ENCODE measurements around the gene ATCAY. TPM values are rescaled to one million over a fixed set of nuclear protein-coding genes. Genes with fewer than 3 reads are reported as not detected.

ATCAY gene
- total and polyA plus RNA-seq, 4 experiments from 2014 or later = not detected

- no peaks in the 10 kb centered on the region for H3K27me3 ChIP-seq (ENCODE audit: insufficient read depth, low read length)
- peaks cover 12% of the 10 kb centered on the region for H3K4me1 ChIP-seq (ENCODE audit: insufficient read depth, low read length)
- no peaks in the 10 kb centered on the region for H3K9me3 ChIP-seq (ENCODE audit: control insufficient read depth in 1 of 2, low read length in 2 of 2)
- peaks cover 47% of the 10 kb centered on the region for H3K36me3 ChIP-seq (ENCODE audit: insufficient read depth, low read length)
- DNase-seq = no peak
- ChIA-PET CTCF (ENCODE audit: partially characterized antibody) (interaction anchor here (1.4 kb wide), 1 partner anchor 13 kb away, joined by 7 read pairs; no protein-coding TSS in a partner anchor), POLR2A (ENCODE audit: partially characterized antibody) (interaction anchor here (0.8 to 3.5 kb wide), 2 partner anchors 10 to 13 kb away, joined by 4 to 26 read pairs; partner anchors contain the start of gene EEF2)
- Mint-ChIP-seq H3K4me1 (peaks cover 5 to 20% (median 12%) of the 10 kb centered on the region in 4 donors), H3K27me3 (no peaks in the 10 kb centered on the region), H3K9me3 (peaks cover 0 to 11% (median 0%) of the 10 kb centered on the region in 8 donors), H3K27ac (peak overlapping the region in 2 of 7 donors; percentile 35 to 89), H3K36me3 (peaks cover 21 to 46% of the 10 kb centered on the region in 2 donors), H3K4me3 (no peak overlapping the region)
- H3K27ac ChIP-seq (ENCODE audit: low read depth, low read length) = no peak overlapping the region
- intact Hi-C loops (cut with micrococcal nuclease) = no loop called here
- H3K4me3 ChIP-seq (ENCODE audit: low read length in 2 of 2) = no peak overlapping the region
These were observed 94.7 kb downstream of the ATCAY start for GRCh38 chr19:3975144-3975543.

- peaks cover 0 to 11% (median 0%) of the 10 kb centered on the region in 8 donors for H3K9me3 Mint-ChIP-seq
- peaks cover 13% of the 10 kb centered on the region for H3K4me1 ChIP-seq (ENCODE audit: insufficient read depth, low read length)
- no peak for DNase-seq
- no peaks in the 10 kb centered on the region for H3K27me3 ChIP-seq (ENCODE audit: insufficient read depth, low read length)
- H3K36me3 ChIP-seq (ENCODE audit: insufficient read depth, low read length) = peaks cover 52% of the 10 kb centered on the region
- CTCF ChIA-PET (ENCODE audit: partially characterized antibody) = interaction anchor here (1.4 kb wide), 1 partner anchor 12 kb away, joined by 7 read pairs; no protein-coding TSS in a partner anchor
- H3K27me3 Mint-ChIP-seq = no peaks in the 10 kb centered on the region
- peaks cover 2 to 15% (median 8%) of the 10 kb centered on the region in 4 donors for H3K4me1 Mint-ChIP-seq
- H3K27ac ChIP-seq (ENCODE audit: low read depth, low read length) = no peak overlapping the region
- no peaks in the 10 kb centered on the region for H3K9me3 ChIP-seq (ENCODE audit: control insufficient read depth in 1 of 2, low read length in 2 of 2)
- H3K36me3 Mint-ChIP-seq = peaks cover 21 to 45% of the 10 kb centered on the region in 2 donors
- POLR2A ChIA-PET (ENCODE audit: partially characterized antibody) = interaction anchor here (0.6 to 3.5 kb wide), 3 partner anchors 9 to 151 kb away, joined by 4 to 26 read pairs (median 5); partner anchors contain the start of gene EEF2
- peak overlapping the region in 3 of 7 donors; percentile 43 to 89 (median 85) for H3K27ac Mint-ChIP-seq
- intact Hi-C loops (cut with micrococcal nuclease) = no loop called here
- no peak overlapping the region for H3K4me3 ChIP-seq (ENCODE audit: low read length in 2 of 2)
- H3K4me3 Mint-ChIP-seq = peak overlapping the region in 1 of 8 donors; percentile 39
These were observed 95.2 kb downstream of the ATCAY start for GRCh38 chr19:3975637-3976087.

GRCh38 chr19:3976495-3977241, 96.2 kb downstream of the ATCAY start:
- Mint-ChIP-seq H3K27ac (peak overlapping the region in 2 of 7 donors; percentile 88 to 89), H3K4me3 (peak overlapping the region in 2 of 8 donors; percentile 13 to 25), H3K27me3 (no peaks in the 10 kb centered on the region), H3K36me3 (peaks cover 27 to 50% of the 10 kb centered on the region in 2 donors), H3K4me1 (peaks cover 0 to 18% (median 3%) of the 10 kb centered on the region in 4 donors), H3K9me3 (peaks cover 0 to 11% (median 0%) of the 10 kb centered on the region in 8 donors)
- ChIA-PET CTCF (ENCODE audit: partially characterized antibody) (interaction anchor here (0.8 kb wide), 1 partner anchor 11 kb away, joined by 4 read pairs; no protein-coding TSS in a partner anchor), POLR2A (ENCODE audit: partially characterized antibody) (interaction anchor here (2.2 to 3.5 kb wide), 2 partner anchors 8 to 11 kb away, joined by 10 to 26 read pairs; partner anchors contain the start of gene EEF2)
- DNase-seq = peak in 1 of 5 donors; percentile 14
- H3K27me3 ChIP-seq (ENCODE audit: insufficient read depth, low read length) = no peaks in the 10 kb centered on the region
- peaks cover 62% of the 10 kb centered on the region for H3K36me3 ChIP-seq (ENCODE audit: insufficient read depth, low read length)
- peaks cover 10% of the 10 kb centered on the region for H3K4me1 ChIP-seq (ENCODE audit: insufficient read depth, low read length)
- no peak overlapping the region for H3K27ac ChIP-seq (ENCODE audit: low read depth, low read length)
- no peaks in the 10 kb centered on the region for H3K9me3 ChIP-seq (ENCODE audit: control insufficient read depth in 1 of 2, low read length in 2 of 2)
- intact Hi-C loops (cut with micrococcal nuclease) = no loop called here
- no peak overlapping the region for H3K4me3 ChIP-seq (ENCODE audit: low read length in 2 of 2)

Small RNAs within 50 kb of the gene (microRNA-seq; reads per million reads assigned to microRNA genes)
- gene MIR637 (ENCODE audit: borderline microRNAs expressed, borderline number of aligned reads, borderline replicate concordance) = not detected

Other genes starting within 250 kb of the ATCAY start
- gene PIP5K1C, start 180.2 kb upstream of the ATCAY start, total RNA-seq = 10 to 100 TPM; 28.2 to 29.7 TPM
- gene PIP5K1C, start 180.2 kb upstream of the ATCAY start, polyA plus RNA-seq = 10 to 100 TPM in 1 of 2 donors, 1 to 10 TPM in 1; 1.7 to 19.3 TPM
- gene TJP3, start 172.3 kb upstream of the ATCAY start, total RNA-seq = 10 to 100 TPM; 20.2 to 21.1 TPM
- 10 to 100 TPM; 17.6 to 23.4 TPM for gene TJP3, start 172.3 kb upstream of the ATCAY start, polyA plus RNA-seq
- gene APBA3, start 119.0 kb upstream of the ATCAY start, total RNA-seq = 10 to 100 TPM; 83.4 to 86.3 TPM
- 10 to 100 TPM; 33.1 to 37.0 TPM for gene APBA3, start 119.0 kb upstream of the ATCAY start, polyA plus RNA-seq
- gene MRPL54, start 118.0 kb upstream of the ATCAY start, total RNA-seq = 10 to 100 TPM; 36.7 to 38.6 TPM
- 100 to 1,000 TPM; 102 to 107 TPM for gene MRPL54, start 118.0 kb upstream of the ATCAY start, polyA plus RNA-seq
- not detected for gene RAX2, start 108.5 kb upstream of the ATCAY start, total RNA-seq
- not detected for gene RAX2, start 108.5 kb upstream of the ATCAY start, polyA plus RNA-seq
- 1 to 10 TPM; 7.2 to 9.6 TPM for gene MATK, start 94.3 kb upstream of the ATCAY start, total RNA-seq
- gene MATK, start 94.3 kb upstream of the ATCAY start, polyA plus RNA-seq = 10 to 100 TPM; 19.4 to 27.7 TPM
- 1 to 10 TPM; 1.2 to 3.1 TPM for gene ZFR2, start 11.6 kb upstream of the ATCAY start, total RNA-seq
- 1 to 10 TPM; 3.9 to 4.1 TPM for gene ZFR2, start 11.6 kb upstream of the ATCAY start, polyA plus RNA-seq
- not detected for gene NMRK2, start 52.4 kb downstream of the ATCAY start, total RNA-seq
- gene NMRK2, start 52.4 kb downstream of the ATCAY start, polyA plus RNA-seq = not detected
- 10 to 100 TPM; 40.0 to 40.7 TPM for gene DAPK3, start 90.4 kb downstream of the ATCAY start, total RNA-seq
- gene DAPK3, start 90.4 kb downstream of the ATCAY start, polyA plus RNA-seq = 10 to 100 TPM; 22.3 to 26.0 TPM
- gene EEF2, start 104.8 kb downstream of the ATCAY start, total RNA-seq = 1,000 to 10,000 TPM; 2,286 to 2,389 TPM
- gene EEF2, start 104.8 kb downstream of the ATCAY start, polyA plus RNA-seq = 100 to 1,000 TPM; 274 to 749 TPM
- gene PIAS4, start 127.1 kb downstream of the ATCAY start, total RNA-seq = 10 to 100 TPM; 38.6 to 42.6 TPM
- gene PIAS4, start 127.1 kb downstream of the ATCAY start, polyA plus RNA-seq = 1 to 10 TPM; 5.2 to 6.1 TPM
- gene ZBTB7A, start 186.2 kb downstream of the ATCAY start, total RNA-seq = 10 to 100 TPM; 57.0 to 57.7 TPM
- gene ZBTB7A, start 186.2 kb downstream of the ATCAY start, polyA plus RNA-seq = 10 to 100 TPM in 1 of 2 donors, 1 to 10 TPM in 1; 9.6 to 48.2 TPM
- gene MAP2K2, start 243.4 kb downstream of the ATCAY start, total RNA-seq = 100 to 1,000 TPM; 125 to 126 TPM
- gene MAP2K2, start 243.4 kb downstream of the ATCAY start, polyA plus RNA-seq = 100 to 1,000 TPM in 1 of 2 donors, 10 to 100 TPM in 1; 44.0 to 101 TPM

All from CD4-positive, alpha-beta memory T cell (primary cell).